ENCODE results near the gene ACVR1. TPM values are rescaled to one million over a fixed set of nuclear protein-coding genes. Genes with fewer than 3 reads are reported as not detected.

ACVR1 gene
- polyA plus RNA-seq, 1 of the 3 experiments (the other 2 are of a cell fraction), result 22.4 TPM

- H2AFZ ChIP-seq (ENCODE audit: low read depth), result no peak overlapping the region
- peaks cover 4% of the 10 kb centered on the region for H3F3A ChIP-seq (replicated peaks; ENCODE audit: insufficient read depth)
- H4K20me1 ChIP-seq (ENCODE audit: insufficient read depth), result no peaks in the 10 kb centered on the region
- H3K27me3 ChIP-seq (ENCODE audit: insufficient read depth), result no peaks in the 10 kb centered on the region
- 95% methylated on average over 5 of the region's 5 CpGs for WGBS (ENCODE audit: low lambda C conversion rate)
- no peak overlapping the region for H3K4me3 ChIP-seq (ENCODE audit: low read depth in 2 of 2, low read length in 1 of 2)
- peaks cover 3 to 11% of the 10 kb centered on the region in 2 experiments for H3K36me3 ChIP-seq (replicated peaks in 1 of 2; ENCODE audit: control insufficient read depth in 1 of 2, insufficient read depth in 2 of 2, low read length in 1 of 2)
- H3K4me1 ChIP-seq (ENCODE audit: control insufficient read depth in 1 of 2, insufficient read depth in 2 of 2, low read depth in 1 of 2, low read length in 1 of 2), result peaks cover 17 to 25% of the 10 kb centered on the region in 2 experiments; a peak in 3 of 4 replicates
- no peaks in the 10 kb centered on the region for H3K9me2 ChIP-seq
- TF ChIP-seq CTCF (IDR thresholded peaks at IDR 0.05), result no peak
- no peak for TF ChIP-seq SMC3 (IDR thresholded peaks at IDR 0.05; ENCODE audit: low read depth, low read length)
- no peak for TF ChIP-seq RFX5 (IDR thresholded peaks at IDR 0.05; ENCODE audit: low read length)
- TF ChIP-seq REST (IDR thresholded peaks at IDR 0.05; ENCODE audit: low read depth, low read length), result no peak
- ChIA-PET CTCF (interaction anchor here (1.2 to 2.2 kb wide), 2 partner anchors 10 to 202 kb away, joined by 4 to 9 read pairs; no protein-coding TSS in a partner anchor), POLR2A (no interaction called here)
- H3K9ac ChIP-seq, result no peak overlapping the region
- H3K9me3 ChIP-seq, result no peaks in the 10 kb centered on the region
- H3K27ac ChIP-seq (ENCODE audit: low read depth in 2 of 2, low read length in 1 of 2), result no peak overlapping the region
- peaks cover 6% of the 10 kb centered on the region; the same call in 1 of the 2 replicates for H3K79me2 ChIP-seq (ENCODE audit: insufficient read depth)
- H3K4me2 ChIP-seq, result no peak overlapping the region
- DNase-seq, result no peak
These were observed 87.9 kb downstream of the ACVR1 start for GRCh38 chr2:157788201-157788600.

- Histone ChIP-seq H3K4me1 (ENCODE audit: control insufficient read depth in 1 of 2, insufficient read depth in 2 of 2, low read depth in 1 of 2, low read length in 1 of 2) (peaks cover 17 to 25% of the 10 kb centered on the region in 2 experiments; a peak in 3 of 4 replicates), H3K4me2 (no peak overlapping the region), H3K79me2 (ENCODE audit: insufficient read depth) (peaks cover 6% of the 10 kb centered on the region; the same call in 1 of the 2 replicates)
- no peak for TF ChIP-seq SMC3 (IDR thresholded peaks at IDR 0.05; ENCODE audit: low read depth, low read length)
- no peak for TF ChIP-seq ELF1 (IDR thresholded peaks at IDR 0.05)
- no peak for TF ChIP-seq USF2 (IDR thresholded peaks at IDR 0.05; ENCODE audit: borderline replicate concordance, low read depth, low read length)
- no peak for TF ChIP-seq REST (IDR thresholded peaks at IDR 0.05; ENCODE audit: low read depth, low read length)
- TF ChIP-seq TEAD4 (IDR thresholded peaks at IDR 0.05; ENCODE audit: borderline replicate concordance, insufficient read depth), result no peak
- no peak for TF ChIP-seq USF1 (IDR thresholded peaks at IDR 0.05; ENCODE audit: borderline replicate concordance, low read depth)
- TF ChIP-seq MAX (IDR thresholded peaks at IDR 0.05; ENCODE audit: low read depth), result no peak
- no peak for TF ChIP-seq ZBTB33 (IDR thresholded peaks at IDR 0.05; ENCODE audit: borderline replicate concordance, low read depth)
These were observed 88.7 kb downstream of the ACVR1 start for GRCh38 chr2:157787364-157787938.

More at GRCh38 chr2:157787364-157787938, 88.7 kb downstream of the ACVR1 start:
- H4K20me1 ChIP-seq (ENCODE audit: insufficient read depth), result peaks cover 5% of the 10 kb centered on the region; the same call in 1 of the 2 replicates
- H3K4me3 ChIP-seq (ENCODE audit: low read depth in 2 of 2, low read length in 1 of 2), result no peak overlapping the region
- no peak overlapping the region for H2AFZ ChIP-seq (ENCODE audit: low read depth)
- H3K27me3 ChIP-seq (ENCODE audit: insufficient read depth), result no peaks in the 10 kb centered on the region
- POLR2A ChIA-PET, result no interaction called here
- peaks cover 3 to 7% of the 10 kb centered on the region in 2 experiments for H3K36me3 ChIP-seq (replicated peaks in 1 of 2; ENCODE audit: control insufficient read depth in 1 of 2, insufficient read depth in 2 of 2, low read length in 1 of 2)
- H3K9ac ChIP-seq, result no peak overlapping the region
- no peaks in the 10 kb centered on the region for H3F3A ChIP-seq (replicated peaks; ENCODE audit: insufficient read depth)
- CTCF ChIA-PET, result interaction anchor here (0.6 to 1.2 kb wide), 2 partner anchors 10 to 203 kb away, joined by 3 to 4 read pairs; no protein-coding TSS in a partner anchor
- WGBS (ENCODE audit: low lambda C conversion rate), result 88% methylated on average over 7 of the region's 7 CpGs
- H3K9me2 ChIP-seq, result no peaks in the 10 kb centered on the region
- H3K27ac ChIP-seq (ENCODE audit: low read depth in 2 of 2, low read length in 1 of 2), result no peak overlapping the region
- no peaks in the 10 kb centered on the region for H3K9me3 ChIP-seq
- DNase-seq, result no peak

Measured in SK-N-SH (cell line).